Mammary epithelial cell (primary cell): ENCODE results near the gene SERHL2.

Experiments
- CTCF ChIP-seq, 2 donors: IDR thresholded peaks in 1 of 2; conservative IDR thresholded peaks in 1 of 2; 2 replicates each; pipeline ENCODE4 v1.5.1; 2011 to 2012; ENCODE audit warnings: inconsistent platforms in 2 of 2, low read length in 2 of 2, mild to moderate bottlenecking in 2 of 2, control low read depth in 1 of 2, low read depth in 1 of 2; ENCODE audit not compliant: insufficient read depth in 1 of 2; ENCODE audit errors: extremely low read depth in 1 of 2
- EZH2 ChIP-seq: IDR thresholded peaks from 2 replicates; pipeline ENCODE4 v1.6.1; 2012; ENCODE audit warnings: low read length, inconsistent platforms, borderline replicate concordance

- no peak for TF ChIP-seq CTCF (conservative IDR thresholded peaks at IDR 0.05 in 1 of 2, IDR thresholded peaks at IDR 0.05 in 1 of 2; ENCODE audit: extremely low read depth in 1 of 2, insufficient read depth in 1 of 2, low read depth in 1 of 2, low read length in 2 of 2)
- TF ChIP-seq EZH2: no peak
These were observed 44.2 kb upstream of the SERHL2 start for GRCh38 chr22:42509548-42509947.
